ENCODE results near the gene TNFRSF1A.

- TF ChIP-seq CTCF (IDR thresholded peaks at IDR 0.05; ENCODE audit: low read depth, low read length) (no peak), EZH2phosphoT487 (IDR thresholded peaks at IDR 0.05; ENCODE audit: low read depth) (no peak)
Measured at GRCh38 chr12:6282453-6282840, 59.4 kb downstream of the TNFRSF1A start.
